ENCODE results near the gene MAP4K2. TPM values are rescaled to one million over a fixed set of nuclear protein-coding genes. Genes with fewer than 3 reads are reported as not detected.
"Not testable (repeated sequence)": the region's sequence is repeated elsewhere in the genome, so short reads cannot be mapped to it uniquely, and the experiment has no call there.

Gene MAP4K2
- 8.2 TPM for total RNA-seq

GRCh38 chr11:64803158-64803845, at the start of gene MAP4K2:
Gene MAP4K2, minus strand, starts transcription at chr11:64803214. Its CDS starts 65 bp downstream, at chr11:64803149.
- peak; percentile 46 for DNase-seq

GRCh38 chr11:64851831-64852351, 48.9 kb upstream of the MAP4K2 start:
- DNase-seq: no peak

- DNase-seq: no peak
Measured at GRCh38 chr11:64850979-64851567, 48.1 kb upstream of the MAP4K2 start.

- no peak for DNase-seq
Measured at GRCh38 chr11:64849598-64850356, 46.8 kb upstream of the MAP4K2 start.

GRCh38 chr11:64848826-64849597, 46.0 kb upstream of the MAP4K2 start:
- no peak for DNase-seq

GRCh38 chr11:64848214-64848825, 45.3 kb upstream of the MAP4K2 start:
- DNase-seq: no peak

GRCh38 chr11:64846998-64847666, 44.1 kb upstream of the MAP4K2 start:
- peak; percentile 64 for DNase-seq

- DNase-seq: not testable (repeated sequence)
Measured at GRCh38 chr11:64845776-64846129, 42.7 kb upstream of the MAP4K2 start.

GRCh38 chr11:64845129-64845775, 42.2 kb upstream of the MAP4K2 start:
- DNase-seq: no peak

GRCh38 chr11:64844330-64845128, 41.5 kb upstream of the MAP4K2 start, which contains the start of gene CDC42BPG:
Gene CDC42BPG, minus strand, starts transcription at chr11:64844653. Its CDS starts 84 bp downstream, at chr11:64844569.
- peak; percentile 49 for DNase-seq

GRCh38 chr11:64843686-64844329, 40.8 kb upstream of the MAP4K2 start:
- peak; percentile 49 for DNase-seq

- no peak for DNase-seq
Measured at GRCh38 chr11:64842851-64843685, 40.1 kb upstream of the MAP4K2 start.

GRCh38 chr11:64842366-64842759, 39.3 kb upstream of the MAP4K2 start:
- no peak for DNase-seq

GRCh38 chr11:64841592-64842365, 38.8 kb upstream of the MAP4K2 start:
- no peak for DNase-seq

- no peak for DNase-seq
Measured at GRCh38 chr11:64839887-64840782, 37.1 kb upstream of the MAP4K2 start.

GRCh38 chr11:64839335-64839734, 36.3 kb upstream of the MAP4K2 start:
- no peak for DNase-seq

Measured in skin of body (tissue), 2 donors.